HCT116 (cell line): ENCODE measurements around the gene GAGE12C. TPM values are rescaled to one million over a fixed set of nuclear protein-coding genes. Genes with fewer than 3 reads are reported as not detected.
"Not testable (repeated sequence)": the region's sequence is repeated elsewhere in the genome, so short reads cannot be mapped to it uniquely, and the experiment has no call there.

Source experiments
- ATAC-seq: fragments of 200-7000 bp; cut with Tn5 transposase; 2 replicates; pipeline ENCODE4 v1.9.1; 2020; ENCODE audit warnings: mild to moderate bottlenecking, moderate library complexity
- Bru-seq: library from RNA; stranded (reverse); fragments of 400-500 nt; gene quantifications from one replicate; lab custom pipeline; 2021; lab: Mats Ljungman, UMichigan
- BruChase-seq, 2 experiments: library from RNA; stranded (reverse); fragments of 400-500 nt; gene quantifications; one replicate each; lab custom pipeline; 2021; lab: Mats Ljungman, UMichigan
- BruUV-seq: library from RNA; stranded (reverse); fragments of 400-500 nt; replicated peaks from 2 replicates; lab custom pipeline; 2021; lab: Mats Ljungman, UMichigan
- CTCF ChIA-PET: fragments of 300-600 bp; sonication (Branson Sonifier 250); formaldehyde crosslinking; loops from one replicate; lab custom pipeline; 2021; ENCODE audit warnings: antibody characterized with exemption; lab: Charles Lee
- POLR2A ChIA-PET: fragments of 300-600, 350-600 bp; sonication (Branson Sonifier 250); formaldehyde crosslinking; loops from one replicate; lab custom pipeline; 2021; ENCODE audit warnings: antibody characterized with exemption; lab: Charles Lee
- RAD21 ChIA-PET, 2 experiments: fragments of 300-600 bp; sonication (Branson Sonifier 250); formaldehyde crosslinking; loops; one replicate each; lab custom pipeline; 2023; ENCODE audit warnings: low total read pairs in 2 of 2; ENCODE audit not compliant: uncharacterized antibody in 2 of 2, unreplicated experiment in 2 of 2, low non-redundant PET in 1 of 2; lab: Charles Lee
- DNase-seq: peaks from one replicate; pipeline ENCODE4 v3.0.0-alpha.2; 2010; ENCODE audit warnings: low read depth, low spot score
- H2AFZ ChIP-seq: fragments of 200-600 bp; shearing (Covaris generic), sonication (generic); 2 replicates; pipeline ENCODE4 v1.6.1; 2017; ENCODE audit warnings: low read depth, mixed run types, mixed read lengths, antibody characterized with exemption, low read length; ENCODE audit not compliant: poor library complexity, severe bottlenecking
- H3K27ac ChIP-seq: 2 replicates; pipeline ENCODE4 v1.5.1; 2012; ENCODE audit warnings: low read depth, low read length
- H3K27me3 ChIP-seq: fragments of 200-600 bp; sonication (generic); 2 replicates; pipeline ENCODE4 v1.6.1; 2016; ENCODE audit warnings: mixed run types, low read length, mixed read lengths; ENCODE audit not compliant: insufficient read depth
- H3K36me3 ChIP-seq, 2 experiments: fragments of 200-500 bp in 1 of 2; fragments of 200-600 bp in 1 of 2; sonication (Bioruptor generic) in 1 of 2; sonication (generic) in 1 of 2; 2 replicates each; pipeline versions ENCODE4 v1.5.1 to v1.6.1; 2014 to 2016; ENCODE audit warnings: low read length in 2 of 2, inconsistent platforms in 1 of 2, mixed read lengths in 1 of 2, mixed run types in 1 of 2; ENCODE audit not compliant: insufficient read depth in 2 of 2, control insufficient read depth in 1 of 2
- H3K4me1 ChIP-seq, 2 experiments: fragments of 200-600 bp in 1 of 2; sonication (generic) in 1 of 2; 2 replicates each; pipeline versions ENCODE4 v1.5.1 to v1.6.1; 2012 to 2017; ENCODE audit warnings: low read length in 2 of 2, inconsistent platforms in 1 of 2, mild to moderate bottlenecking in 1 of 2, mixed read lengths in 1 of 2, mixed run types in 1 of 2, moderate library complexity in 1 of 2; ENCODE audit not compliant: insufficient read depth in 2 of 2, control insufficient read depth in 1 of 2
- H3K4me2 ChIP-seq: fragments of 200-600 bp; sonication (generic); 2 replicates; pipeline ENCODE4 v1.6.1; 2017; ENCODE audit warnings: mixed run types, low read length, mixed read lengths
- H3K4me3 ChIP-seq, 2 experiments: fragments of 200-600 bp in 1 of 2; sonication (generic) in 1 of 2; replicated peaks in 1 of 2; 2 replicates each; pipeline ENCODE4 v1.5.1; 2011 to 2016; ENCODE audit warnings: low read length in 2 of 2, control low read depth in 1 of 2, low read depth in 1 of 2, mild to moderate bottlenecking in 1 of 2, mixed read lengths in 1 of 2, mixed run types in 1 of 2
- H3K79me2 ChIP-seq: fragments of 200-600 bp; sonication (generic); 2 replicates; pipeline ENCODE4 v1.6.1; 2017; ENCODE audit warnings: mild to moderate bottlenecking, mixed run types, low read length, moderate library complexity, mixed read lengths; ENCODE audit not compliant: insufficient read depth
- H3K9ac ChIP-seq: fragments of 200-600 bp; sonication (generic); 2 replicates; pipeline ENCODE4 v1.6.1; 2016; ENCODE audit warnings: low read length, mixed read lengths
- H3K9me2 ChIP-seq: fragments of 200-600 bp; sonication (generic), shearing (Covaris generic); 2 replicates; pipeline ENCODE4 v1.6.1; 2017; ENCODE audit warnings: mixed run types, mild to moderate bottlenecking, moderate library complexity; ENCODE audit not compliant: insufficient read depth
- H3K9me3 ChIP-seq, 2 experiments: fragments of 200-500 bp in 1 of 2; fragments of 200-600 bp in 1 of 2; sonication (Bioruptor generic) in 1 of 2; sonication (generic) in 1 of 2; 2 replicates each; pipeline ENCODE4 v1.6.1; 2014 to 2017; ENCODE audit warnings: low read length in 2 of 2, mixed read lengths in 2 of 2, inconsistent platforms in 1 of 2, low read depth in 1 of 2, mild to moderate bottlenecking in 1 of 2, mixed run types in 1 of 2, moderate library complexity in 1 of 2; ENCODE audit not compliant: control insufficient read depth in 1 of 2, insufficient read depth in 1 of 2
- H4K20me1 ChIP-seq: fragments of 200-600 bp; sonication (generic), shearing (Covaris generic); 2 replicates; pipeline ENCODE4 v1.6.1; 2017; ENCODE audit warnings: mixed run types, mild to moderate bottlenecking, moderate library complexity; ENCODE audit not compliant: insufficient read depth
- intact Hi-C: fragments of 100-400 bp; cut with micrococcal nuclease; formaldehyde crosslinking; loops from 2 replicates; pipeline ENCODE4 v1.10.0; 2022
- long read RNA-seq: library from polyadenylated mRNA; unstranded; transcript quantifications from one replicate; pipeline ENCODE4 v2.0.0, GENCODE V29; 2021; ENCODE audit not compliant: unreplicated experiment
- polyA plus RNA-seq: library from polyadenylated mRNA; unstranded; fragments of >200 nt; gene quantifications from 2 replicates; pipeline ENCODE4 v1.2.1, GENCODE V29; 2012; ENCODE audit warnings: missing spikeins
- total RNA-seq: library from RNA; stranded (reverse); gene quantifications from one replicate; pipeline ENCODE4 v1.2.1, GENCODE V29; 2021; ENCODE audit not compliant: unreplicated experiment

Gene GAGE12C
- total RNA-seq = not detected
- not detected in 2 replicates for polyA plus RNA-seq
- not detected for Bru-seq, nascent RNA
- not detected for BruChase-seq, experiment 1, labeled RNA remaining after a 6-hour chase
- BruChase-seq, experiment 2, labeled RNA remaining after a 2-hour chase = not detected
- long read RNA-seq = 0 reads

GRCh38 chrX:49531877-49532276, at the start of gene GAGE12C:
TSS of gene GAGE12C (plus strand) at chrX:49532177. CDS start at chrX:49533332, 1,155 bp downstream.
- H3K4me1 ChIP-seq, H3K9me3 ChIP-seq, intact Hi-C loops, H3K9me2 ChIP-seq, H3K9ac ChIP-seq, ATAC-seq, DNase-seq, RAD21 ChIA-PET, H2AFZ ChIP-seq, H4K20me1 ChIP-seq, H3K27ac ChIP-seq, H3K4me3 ChIP-seq, H3K27me3 ChIP-seq, POLR2A ChIA-PET, H3K4me2 ChIP-seq, BruUV-seq, CTCF ChIA-PET, H3K79me2 ChIP-seq, H3K36me3 ChIP-seq: not testable (repeated sequence)

- H3K4me1 ChIP-seq, H3K9me2 ChIP-seq, CTCF ChIA-PET, DNase-seq, intact Hi-C loops, POLR2A ChIA-PET, H3K79me2 ChIP-seq, BruUV-seq, H3K36me3 ChIP-seq, H3K9ac ChIP-seq, H3K27me3 ChIP-seq, H3K27ac ChIP-seq, H4K20me1 ChIP-seq, H3K4me3 ChIP-seq, H3K4me2 ChIP-seq, H2AFZ ChIP-seq, RAD21 ChIA-PET, ATAC-seq, H3K9me3 ChIP-seq: not testable (repeated sequence)
These were observed 9.5 kb downstream of the GAGE12C start, which contains the start of gene GAGE12D for GRCh38 chrX:49541433-49541832. TSS of gene GAGE12D (plus strand) at chrX:49541733. CDS start at chrX:49542888, 1,155 bp downstream.

GRCh38 chrX:49550989-49551388, 19.0 kb downstream of the GAGE12C start, which contains the start of gene GAGE12E:
TSS of gene GAGE12E (plus strand) at chrX:49551289. CDS start at chrX:49552444, 1,155 bp downstream.
- H3K9me3 ChIP-seq, H3K4me2 ChIP-seq, POLR2A ChIA-PET, H3K27ac ChIP-seq, intact Hi-C loops, H3K4me3 ChIP-seq, H3K36me3 ChIP-seq, H3K27me3 ChIP-seq, H2AFZ ChIP-seq, RAD21 ChIA-PET, H3K4me1 ChIP-seq, ATAC-seq, BruUV-seq, H3K9ac ChIP-seq, H4K20me1 ChIP-seq, DNase-seq, CTCF ChIA-PET, H3K79me2 ChIP-seq, H3K9me2 ChIP-seq: not testable (repeated sequence)

GRCh38 chrX:49560542-49560941, 28.6 kb downstream of the GAGE12C start, which contains the start of gene GAGE12F:
TSS of gene GAGE12F (plus strand) at chrX:49560842. CDS start at chrX:49561997, 1,155 bp downstream.
- H3K4me2 ChIP-seq, DNase-seq, H4K20me1 ChIP-seq, ATAC-seq, CTCF ChIA-PET, H3K9ac ChIP-seq, RAD21 ChIA-PET, POLR2A ChIA-PET, H3K27ac ChIP-seq, H3K4me1 ChIP-seq, BruUV-seq, H3K79me2 ChIP-seq, intact Hi-C loops, H2AFZ ChIP-seq, H3K9me3 ChIP-seq, H3K36me3 ChIP-seq, H3K9me2 ChIP-seq, H3K27me3 ChIP-seq, H3K4me3 ChIP-seq: not testable (repeated sequence)
